Activated T-cell treated with anti-CD3 and anti-CD28 coated beads, Interleukin-2, amount 50 U/mL, for 24 hours (primary cell): ENCODE data around the gene SLIT1.

Experiments used
- DNase-seq: peaks from one replicate; pipeline ENCODE4 v3.0.0-alpha.2; 2020
- H3K27ac Mint-ChIP-seq: 2 replicates; pipeline ENCODE4 v1.8.0; 2020; ENCODE audit warnings: mild to moderate bottlenecking, mixed read lengths
- H3K27me3 Mint-ChIP-seq: 2 replicates; pipeline ENCODE4 v1.8.0; 2020; ENCODE audit warnings: mixed read lengths
- H3K36me3 Mint-ChIP-seq: 2 replicates; pipeline ENCODE4 v1.8.0; 2020; ENCODE audit warnings: low read depth, mixed read lengths
- H3K4me1 Mint-ChIP-seq: 2 replicates; pipeline ENCODE4 v1.8.0; 2020; ENCODE audit warnings: low read depth, mixed read lengths
- H3K4me3 Mint-ChIP-seq: 2 replicates; pipeline ENCODE4 v1.8.0; 2020; ENCODE audit warnings: mild to moderate bottlenecking, moderate library complexity, mixed read lengths
- H3K9me3 Mint-ChIP-seq: 2 replicates; pipeline ENCODE4 v1.8.0; 2020; ENCODE audit warnings: mixed read lengths

The SLIT1 gene

DNA sequence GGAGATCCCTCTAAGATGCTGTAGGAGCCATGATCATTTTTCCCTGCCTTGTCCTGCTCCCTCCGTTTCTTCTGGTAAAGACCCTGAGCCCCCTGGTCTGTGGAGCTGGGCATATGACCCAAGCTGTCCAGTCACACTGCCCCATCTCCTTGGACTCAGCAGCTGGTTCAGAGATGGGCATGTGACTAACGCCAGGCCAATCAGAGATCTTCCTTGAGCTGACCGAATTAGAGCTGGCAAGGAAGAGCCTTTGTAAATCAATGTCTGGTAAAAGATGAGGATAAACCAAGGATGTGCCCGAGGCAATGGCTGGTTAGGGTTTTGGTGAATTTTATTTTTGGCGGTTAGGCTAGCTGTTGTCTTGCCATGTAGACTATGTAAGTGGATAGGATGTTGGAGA lies 180.4 kb downstream of the SLIT1 start:
- no peak overlapping the region for H3K27ac Mint-ChIP-seq

GRCh38 chr10:97004591-97004990 lies 181.2 kb downstream of the SLIT1 start:
- H3K4me1 Mint-ChIP-seq: no peaks in the 10 kb centered on the region
- H3K9me3 Mint-ChIP-seq: peaks cover 19% of the 10 kb centered on the region
- H3K27ac Mint-ChIP-seq: no peak overlapping the region
- peaks cover 4% of the 10 kb centered on the region for H3K36me3 Mint-ChIP-seq
- H3K4me3 Mint-ChIP-seq: no peak overlapping the region
- no peaks in the 10 kb centered on the region for H3K27me3 Mint-ChIP-seq
- DNase-seq: no peak

More for the DNA sequence above, 180.4 kb downstream of the SLIT1 start:
- Mint-ChIP-seq H3K36me3 (peaks cover 4% of the 10 kb centered on the region), H3K4me1 (no peaks in the 10 kb centered on the region), H3K27me3 (no peaks in the 10 kb centered on the region), H3K4me3 (no peak overlapping the region), H3K9me3 (peaks cover 19% of the 10 kb centered on the region)
- DNase-seq: no peak

DNA sequence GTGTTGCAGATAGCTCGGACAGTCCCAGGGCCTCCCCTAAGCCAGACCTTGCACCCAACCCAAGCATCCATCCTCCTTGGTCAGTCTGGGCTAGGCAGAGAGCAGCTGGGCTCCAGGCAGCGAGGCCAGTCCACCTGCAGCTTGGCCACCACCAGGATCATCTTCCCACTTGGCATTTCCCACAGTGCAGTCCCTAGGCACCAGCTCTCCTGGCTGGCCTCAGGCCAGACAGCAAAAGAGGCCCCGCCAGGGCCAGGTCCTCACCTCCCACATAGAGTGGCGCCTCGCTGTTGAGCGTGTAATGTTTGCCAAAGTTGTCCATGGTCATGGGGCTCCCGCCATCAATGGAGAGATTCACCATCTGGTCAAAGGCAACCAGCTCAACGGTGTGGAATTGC lies 182.0 kb downstream of the SLIT1 start:
- Mint-ChIP-seq H3K9me3 (peaks cover 19% of the 10 kb centered on the region), H3K27me3 (no peaks in the 10 kb centered on the region), H3K36me3 (peaks cover 4% of the 10 kb centered on the region), H3K27ac (no peak overlapping the region), H3K4me1 (no peaks in the 10 kb centered on the region), H3K4me3 (no peak overlapping the region)
- no peak for DNase-seq

- no peak for DNase-seq
- Mint-ChIP-seq H3K4me1 (no peaks in the 10 kb centered on the region), H3K27me3 (no peaks in the 10 kb centered on the region), H3K36me3 (peaks cover 4% of the 10 kb centered on the region), H3K27ac (no peak overlapping the region), H3K9me3 (peaks cover 19% of the 10 kb centered on the region), H3K4me3 (no peak overlapping the region)
Observed at GRCh38 chr10:97003151-97003803, 182.5 kb downstream of the SLIT1 start.

DNA sequence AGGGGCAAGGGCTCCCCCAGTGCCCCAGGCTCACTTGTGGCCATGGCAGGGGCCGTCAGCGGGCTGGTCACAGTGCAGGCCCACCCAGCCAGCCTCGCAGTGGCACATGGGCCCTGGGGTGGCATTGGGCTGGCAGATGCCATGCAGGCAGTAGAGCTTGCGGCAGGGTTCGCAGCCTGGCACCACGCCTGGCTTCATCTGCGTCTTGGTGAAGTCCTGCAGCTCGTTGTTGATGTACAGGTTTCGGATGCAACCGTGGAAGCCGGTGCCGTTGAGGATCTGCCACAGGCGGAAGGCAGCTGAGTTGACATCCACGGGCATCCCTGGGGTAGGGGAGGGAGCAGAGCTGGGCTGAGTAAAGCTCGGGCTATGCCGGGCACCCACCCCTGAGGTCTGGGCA lies 183.1 kb downstream of the SLIT1 start:
- H3K36me3 Mint-ChIP-seq: peaks cover 4% of the 10 kb centered on the region
- no peaks in the 10 kb centered on the region for H3K4me1 Mint-ChIP-seq
- DNase-seq: no peak
- no peak overlapping the region for H3K27ac Mint-ChIP-seq
- no peaks in the 10 kb centered on the region for H3K27me3 Mint-ChIP-seq
- no peak overlapping the region for H3K4me3 Mint-ChIP-seq
- peaks cover 17% of the 10 kb centered on the region for H3K9me3 Mint-ChIP-seq

GRCh38 chr10:97001183-97001991 lies 184.4 kb downstream of the SLIT1 start:
- H3K4me1 Mint-ChIP-seq: no peaks in the 10 kb centered on the region
- no peak overlapping the region for H3K4me3 Mint-ChIP-seq
- H3K27me3 Mint-ChIP-seq: no peaks in the 10 kb centered on the region
- H3K27ac Mint-ChIP-seq: no peak overlapping the region
- peaks cover 5% of the 10 kb centered on the region for H3K9me3 Mint-ChIP-seq
- H3K36me3 Mint-ChIP-seq: no peaks in the 10 kb centered on the region
- DNase-seq: no peak

DNA sequence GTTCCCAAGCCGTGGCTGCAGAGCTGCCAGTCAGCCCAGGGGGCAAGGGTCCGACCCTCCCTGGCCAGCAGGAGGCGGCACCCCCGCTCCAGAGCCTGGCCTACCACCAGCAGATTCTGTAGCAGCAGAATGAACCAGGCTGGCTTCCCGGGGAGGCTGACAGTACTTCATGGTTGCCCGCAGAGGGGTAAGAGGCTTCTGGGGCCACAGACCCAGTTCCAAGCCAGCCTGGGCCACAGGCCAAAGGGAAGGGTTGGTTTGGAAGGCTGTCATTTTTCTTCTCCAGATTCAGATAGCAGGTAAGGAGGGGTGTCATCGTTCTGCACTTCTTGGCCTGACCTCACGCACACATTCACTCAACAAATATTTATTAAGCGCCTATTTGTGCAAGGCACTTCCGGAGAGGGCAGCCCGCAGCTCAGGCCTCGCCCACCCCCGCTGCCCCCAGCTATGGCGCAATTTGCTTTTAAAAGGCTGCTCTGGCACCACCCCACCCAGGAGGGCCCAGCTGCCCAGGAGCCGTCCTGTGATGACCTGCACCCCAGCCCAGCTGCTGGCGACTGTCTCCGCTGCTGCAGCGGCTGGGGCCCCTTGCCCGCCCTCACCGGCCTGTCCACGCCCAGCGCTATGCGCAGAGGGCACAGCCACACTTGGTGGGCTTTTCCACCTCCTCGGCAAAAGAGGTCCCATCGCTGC lies 185.1 kb downstream of the SLIT1 start:
- peaks cover 2% of the 10 kb centered on the region for H3K9me3 Mint-ChIP-seq
- no peaks in the 10 kb centered on the region for H3K27me3 Mint-ChIP-seq
- no peak overlapping the region for H3K4me3 Mint-ChIP-seq
- H3K36me3 Mint-ChIP-seq: no peaks in the 10 kb centered on the region
- H3K27ac Mint-ChIP-seq: no peak overlapping the region
- no peaks in the 10 kb centered on the region for H3K4me1 Mint-ChIP-seq
- DNase-seq: no peak

- no peaks in the 10 kb centered on the region for H3K4me1 Mint-ChIP-seq
Observed at GRCh38 chr10:96999987-97000386, 185.8 kb downstream of the SLIT1 start.

DNA sequence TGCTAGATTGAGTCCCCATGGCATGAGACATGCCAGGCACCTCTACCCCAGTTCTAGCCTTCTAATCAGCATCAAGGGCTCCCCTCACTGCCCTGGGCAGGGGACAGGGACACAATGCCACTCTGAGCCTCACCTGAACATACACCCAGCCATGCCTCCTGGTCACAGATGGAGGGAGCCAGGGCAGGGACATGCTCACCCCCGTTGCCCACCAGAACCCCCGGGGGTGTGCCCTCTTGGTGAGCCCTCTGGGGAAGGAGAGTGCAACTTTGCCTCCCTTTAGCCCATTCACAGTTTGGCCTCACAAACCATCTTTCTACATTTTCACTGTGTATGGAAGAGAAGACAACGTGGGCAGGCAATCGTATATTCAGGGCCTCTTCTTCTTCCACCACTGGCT lies 186.4 kb downstream of the SLIT1 start:
- DNase-seq: no peak
- H3K36me3 Mint-ChIP-seq: no peaks in the 10 kb centered on the region
- no peaks in the 10 kb centered on the region for H3K4me1 Mint-ChIP-seq
- no peak overlapping the region for H3K4me3 Mint-ChIP-seq
- H3K9me3 Mint-ChIP-seq: no peaks in the 10 kb centered on the region
- H3K27me3 Mint-ChIP-seq: no peaks in the 10 kb centered on the region
- H3K27ac Mint-ChIP-seq: no peak overlapping the region

More at GRCh38 chr10:96999987-97000386, 185.8 kb downstream of the SLIT1 start:
- DNase-seq: no peak
- no peaks in the 10 kb centered on the region for H3K27me3 Mint-ChIP-seq
- H3K27ac Mint-ChIP-seq: no peak overlapping the region
- no peaks in the 10 kb centered on the region for H3K36me3 Mint-ChIP-seq
- H3K9me3 Mint-ChIP-seq: no peaks in the 10 kb centered on the region
- H3K4me3 Mint-ChIP-seq: no peak overlapping the region

DNA sequence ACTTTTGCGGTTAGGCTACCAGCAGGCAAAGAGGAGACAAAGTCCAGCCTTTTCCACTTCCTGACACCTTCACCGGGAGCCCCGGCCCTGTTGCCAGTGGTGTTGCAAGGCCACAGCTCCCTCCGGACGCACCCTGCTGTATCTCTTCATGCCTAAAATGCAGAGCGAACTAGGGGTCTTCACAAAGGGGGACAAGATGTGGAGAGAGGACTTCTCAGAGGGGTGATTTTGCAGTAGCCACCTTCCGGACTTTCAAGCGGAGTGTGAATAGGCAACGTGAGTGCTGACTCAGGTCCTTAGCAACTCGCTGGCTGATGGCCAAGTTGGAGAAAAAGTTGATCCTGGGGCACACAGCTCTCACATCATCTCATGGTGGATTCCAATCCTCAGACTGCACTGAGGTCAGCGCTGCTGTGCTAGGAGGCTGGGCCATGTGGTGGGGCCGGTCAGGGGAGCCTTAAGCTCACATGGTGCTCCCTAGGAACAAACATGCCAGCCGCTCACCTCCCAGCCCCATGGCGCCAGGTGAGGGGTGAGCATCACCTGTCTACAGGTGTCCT lies 187.3 kb downstream of the SLIT1 start:
- DNase-seq: no peak
- Mint-ChIP-seq H3K4me1 (no peaks in the 10 kb centered on the region), H3K27me3 (no peaks in the 10 kb centered on the region), H3K27ac (no peak overlapping the region), H3K4me3 (no peak overlapping the region), H3K9me3 (no peaks in the 10 kb centered on the region), H3K36me3 (no peaks in the 10 kb centered on the region)

GRCh38 chr10:96996275-96996965 lies 189.3 kb downstream of the SLIT1 start:
- Mint-ChIP-seq H3K27ac (peak overlapping the region; percentile 14), H3K36me3 (no peaks in the 10 kb centered on the region), H3K4me1 (peaks cover 5% of the 10 kb centered on the region), H3K9me3 (no peaks in the 10 kb centered on the region), H3K4me3 (no peak overlapping the region), H3K27me3 (no peaks in the 10 kb centered on the region)
- no peak for DNase-seq

GRCh38 chr10:96995851-96996250 lies 189.9 kb downstream of the SLIT1 start:
- no peak overlapping the region for H3K4me3 Mint-ChIP-seq
- no peaks in the 10 kb centered on the region for H3K27me3 Mint-ChIP-seq
- DNase-seq: no peak
- no peaks in the 10 kb centered on the region for H3K36me3 Mint-ChIP-seq
- H3K9me3 Mint-ChIP-seq: no peaks in the 10 kb centered on the region
- H3K27ac Mint-ChIP-seq: peak overlapping the region; percentile 62
- peaks cover 8% of the 10 kb centered on the region for H3K4me1 Mint-ChIP-seq

GRCh38 chr10:96992721-96993120 lies 193.0 kb downstream of the SLIT1 start:
- H3K27me3 Mint-ChIP-seq: no peaks in the 10 kb centered on the region
- no peak overlapping the region for H3K27ac Mint-ChIP-seq
- H3K4me1 Mint-ChIP-seq: peaks cover 8% of the 10 kb centered on the region
- H3K9me3 Mint-ChIP-seq: no peaks in the 10 kb centered on the region
- H3K4me3 Mint-ChIP-seq: no peak overlapping the region
- DNase-seq: no peak
- no peaks in the 10 kb centered on the region for H3K36me3 Mint-ChIP-seq

DNA sequence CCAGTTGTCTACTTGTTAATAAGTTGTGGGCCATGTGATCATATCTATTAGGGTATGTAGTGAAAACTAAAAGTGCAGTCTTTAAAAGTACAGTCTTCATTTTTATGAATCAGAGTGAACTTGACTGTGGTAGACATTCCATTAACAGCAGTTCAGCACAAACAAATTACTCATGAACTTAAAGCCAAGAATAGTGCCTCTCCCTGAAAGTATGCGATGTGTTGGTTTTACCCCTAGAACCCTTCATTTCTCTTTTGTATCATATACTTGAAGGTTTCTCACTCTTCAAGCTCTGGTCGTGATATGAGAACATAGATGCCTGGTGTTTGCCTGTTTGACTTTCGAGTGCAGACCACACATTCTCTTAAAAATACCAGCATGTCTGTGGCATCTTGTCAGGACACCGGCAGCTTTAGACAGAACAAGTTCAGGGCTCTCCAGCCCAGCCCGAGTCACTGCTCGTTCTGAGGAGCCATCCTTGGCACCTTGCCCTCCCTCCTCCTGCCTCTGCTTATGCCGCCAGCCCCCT lies 194.4 kb downstream of the SLIT1 start:
- Mint-ChIP-seq H3K9me3 (no peaks in the 10 kb centered on the region), H3K27me3 (no peaks in the 10 kb centered on the region), H3K4me3 (no peak overlapping the region), H3K27ac (peak overlapping the region; percentile 24), H3K4me1 (peaks cover 8% of the 10 kb centered on the region), H3K36me3 (no peaks in the 10 kb centered on the region)
- no peak for DNase-seq
